Activated naive CD8-positive, alpha-beta T cell treated with anti-CD3 and anti-CD28 coated beads, Interleukin-2, amount 50 U/mL, for 24 hours (primary cell): ENCODE measurements around the gene GSDMA.
"Not testable (repeated sequence)": the region's sequence is repeated elsewhere in the genome, so short reads cannot be mapped to it uniquely, and the experiment has no call there.

ENCODE experiments used
- ATAC-seq: fragments of 150-1000 bp; cut with Tn5 transposase; one replicate; pipeline ENCODE4 v1.10.0; 2021
- DNase-seq: peaks from one replicate; pipeline ENCODE4 v3.0.0; 2021
- H3K27ac Mint-ChIP-seq: one replicate; pipeline ENCODE4 v1.8.0; 2021; ENCODE audit warnings: mild to moderate bottlenecking, mixed read lengths
- H3K27me3 Mint-ChIP-seq: one replicate; pipeline ENCODE4 v1.8.0; 2021; ENCODE audit warnings: mixed read lengths
- H3K36me3 Mint-ChIP-seq: one replicate; pipeline ENCODE4 v1.8.0; 2021; ENCODE audit warnings: low read depth, mixed read lengths
- H3K4me1 Mint-ChIP-seq: one replicate; pipeline ENCODE4 v1.8.0; 2021; ENCODE audit warnings: mixed read lengths
- H3K4me3 Mint-ChIP-seq: one replicate; pipeline ENCODE4 v1.8.0; 2021; ENCODE audit warnings: mild to moderate bottlenecking, moderate library complexity, mixed read lengths
- H3K9me3 Mint-ChIP-seq: one replicate; pipeline ENCODE4 v1.8.0; 2021; ENCODE audit warnings: mixed read lengths

The GSDMA gene

DNA sequence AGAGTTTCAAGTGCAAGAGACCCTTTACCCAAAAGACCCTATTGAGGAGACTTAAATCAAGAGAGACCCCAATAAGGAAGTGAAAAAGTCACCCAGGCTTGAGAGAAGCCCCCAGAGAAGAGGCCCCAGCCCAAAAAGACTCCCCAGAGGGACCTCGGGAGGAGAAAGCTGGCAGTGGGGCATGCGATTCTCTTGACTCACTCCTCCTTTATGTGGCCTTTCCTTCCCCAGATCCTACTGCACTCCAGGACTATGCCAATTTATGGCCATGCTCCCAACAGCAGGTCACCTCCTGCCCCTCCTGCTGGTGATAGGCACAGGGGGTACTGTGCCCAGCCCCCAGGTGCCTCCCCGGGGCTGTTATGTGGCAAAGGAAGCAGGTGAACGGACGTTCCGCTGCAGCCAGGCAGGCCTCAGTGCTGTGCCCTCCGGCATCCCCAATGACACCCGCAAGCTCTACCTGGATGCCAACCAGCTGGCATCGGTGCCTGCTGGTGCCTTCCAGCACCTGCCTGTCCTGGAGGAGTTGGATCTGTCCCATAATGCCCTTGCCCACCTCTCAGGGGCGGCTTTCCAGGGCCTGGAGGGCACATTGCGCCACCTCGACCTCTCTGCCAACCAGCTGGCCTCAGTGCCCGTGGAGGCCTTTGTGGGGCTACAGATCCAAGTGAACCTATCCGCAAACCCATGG is 19.0 kb upstream of the GSDMA start:
- no peak for DNase-seq
- Mint-ChIP-seq H3K4me3 (no peak overlapping the region), H3K27me3 (no peaks in the 10 kb centered on the region), H3K27ac (no peak overlapping the region), H3K36me3 (no peaks in the 10 kb centered on the region), H3K4me1 (peaks cover 32% of the 10 kb centered on the region), H3K9me3 (no peaks in the 10 kb centered on the region)
- ATAC-seq, result no peak

DNA sequence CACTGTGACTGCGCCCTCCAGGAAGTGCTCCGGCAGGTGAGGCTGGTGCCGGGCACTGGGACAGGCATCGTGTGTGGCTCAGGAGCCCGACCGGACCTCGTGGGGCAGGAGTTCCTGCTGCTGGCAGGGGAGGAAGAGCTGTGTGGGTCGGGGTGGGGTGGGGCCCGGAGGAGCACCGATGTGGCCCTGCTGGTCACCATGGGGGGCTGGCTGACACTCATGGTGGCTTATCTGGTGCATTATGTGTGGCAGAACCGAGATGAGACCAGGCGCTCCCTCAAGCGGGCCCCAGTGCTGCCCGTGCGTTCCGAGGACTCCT is 18.5 kb upstream of the GSDMA start:
- H3K27me3 Mint-ChIP-seq, result no peaks in the 10 kb centered on the region
- no peak overlapping the region for H3K4me3 Mint-ChIP-seq
- peaks cover 32% of the 10 kb centered on the region for H3K4me1 Mint-ChIP-seq
- DNase-seq (no peak), ATAC-seq (no peak)
- H3K9me3 Mint-ChIP-seq, result no peaks in the 10 kb centered on the region
- H3K36me3 Mint-ChIP-seq, result no peaks in the 10 kb centered on the region
- H3K27ac Mint-ChIP-seq, result no peak overlapping the region

DNA sequence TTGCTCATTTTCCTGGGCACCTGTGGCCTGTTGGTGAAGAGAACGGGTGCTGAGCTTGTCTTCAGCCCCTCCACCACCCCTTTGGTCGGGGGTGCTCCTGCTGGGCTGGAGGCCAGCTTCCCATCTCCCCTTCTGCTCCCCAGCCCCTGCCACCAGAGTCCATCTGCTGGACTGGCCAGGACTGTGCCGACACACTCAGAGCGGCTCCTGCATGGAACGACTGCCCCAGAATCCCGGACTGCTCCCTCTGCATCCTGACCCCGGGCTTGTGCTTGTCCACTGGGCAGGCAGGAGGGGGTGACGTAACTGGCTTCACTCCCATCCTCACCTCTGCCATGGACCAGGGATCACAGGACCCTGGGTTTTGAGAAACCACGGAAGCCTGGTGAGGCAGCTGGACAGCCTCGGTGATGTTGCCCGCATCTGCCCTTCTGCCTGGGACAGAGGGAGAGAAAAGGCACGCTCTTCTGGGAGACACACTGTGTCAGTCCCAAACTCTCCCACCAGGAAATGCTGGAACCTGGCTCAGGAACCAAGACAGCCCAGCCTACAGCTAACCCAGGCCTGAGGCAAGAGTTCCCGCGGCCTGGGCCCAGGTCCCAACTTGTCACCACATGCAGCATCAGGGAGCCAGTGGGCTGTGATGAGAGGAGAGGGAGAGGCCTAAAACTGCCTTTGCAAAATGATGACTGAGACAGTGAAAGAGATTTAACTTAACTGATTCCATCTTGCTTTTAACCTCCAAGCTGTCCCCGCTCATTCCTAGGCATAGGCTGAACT is 16.1 kb upstream of the GSDMA start:
- Mint-ChIP-seq H3K27me3 (no peaks in the 10 kb centered on the region), H3K9me3 (no peaks in the 10 kb centered on the region), H3K4me3 (no peak overlapping the region), H3K27ac (no peak overlapping the region), H3K36me3 (no peaks in the 10 kb centered on the region), H3K4me1 (peaks cover 21% of the 10 kb centered on the region)
- DNase-seq (no peak), ATAC-seq (no peak)

DNA sequence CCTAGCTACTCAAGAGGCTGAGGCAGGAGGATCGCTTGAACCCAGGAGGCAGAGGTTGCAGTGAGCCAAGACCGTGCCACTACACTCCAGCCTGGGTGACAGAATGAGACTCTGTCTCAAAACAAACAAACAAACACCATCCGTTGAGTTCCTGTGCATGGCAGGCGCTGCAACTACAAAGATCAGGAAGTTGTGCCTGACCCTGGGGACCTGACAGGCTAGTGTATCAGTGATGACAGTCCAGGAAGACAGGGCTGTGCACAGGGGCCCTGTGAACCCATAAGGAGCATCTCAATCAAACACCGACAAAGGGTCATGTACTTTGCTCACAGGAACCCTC is 14.3 kb upstream of the GSDMA start:
- not testable (repeated sequence) for H3K9me3 Mint-ChIP-seq, H3K4me3 Mint-ChIP-seq, H3K27me3 Mint-ChIP-seq, H3K27ac Mint-ChIP-seq, DNase-seq, ATAC-seq, H3K36me3 Mint-ChIP-seq
- peaks cover 25% of the 10 kb centered on the region for H3K4me1 Mint-ChIP-seq

DNA sequence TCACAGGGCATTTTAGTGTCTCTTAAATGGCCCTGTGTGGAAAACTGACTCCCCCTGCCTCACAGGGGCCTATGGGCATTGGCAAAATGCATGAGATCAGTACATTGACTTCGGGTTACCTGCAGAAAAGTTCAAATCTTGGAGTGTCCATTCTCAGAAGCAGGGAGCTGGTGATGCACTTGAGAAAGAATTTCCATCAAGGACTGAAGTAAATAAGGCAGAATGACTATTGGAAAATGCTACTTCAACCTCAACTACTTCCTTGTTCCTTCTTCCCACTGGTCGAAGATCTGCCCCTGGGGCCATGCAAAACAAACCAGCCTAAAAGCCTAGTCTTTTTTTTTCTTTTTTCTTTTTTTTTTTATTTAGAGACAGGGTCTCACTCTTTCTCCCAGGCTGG is 13.8 kb upstream of the GSDMA start:
- H3K27me3 Mint-ChIP-seq, result no peaks in the 10 kb centered on the region
- peaks cover 27% of the 10 kb centered on the region for H3K4me1 Mint-ChIP-seq
- no peak for DNase-seq
- no peak overlapping the region for H3K27ac Mint-ChIP-seq
- no peaks in the 10 kb centered on the region for H3K9me3 Mint-ChIP-seq
- H3K36me3 Mint-ChIP-seq, result no peaks in the 10 kb centered on the region
- ATAC-seq, result no peak
- no peak overlapping the region for H3K4me3 Mint-ChIP-seq

DNA sequence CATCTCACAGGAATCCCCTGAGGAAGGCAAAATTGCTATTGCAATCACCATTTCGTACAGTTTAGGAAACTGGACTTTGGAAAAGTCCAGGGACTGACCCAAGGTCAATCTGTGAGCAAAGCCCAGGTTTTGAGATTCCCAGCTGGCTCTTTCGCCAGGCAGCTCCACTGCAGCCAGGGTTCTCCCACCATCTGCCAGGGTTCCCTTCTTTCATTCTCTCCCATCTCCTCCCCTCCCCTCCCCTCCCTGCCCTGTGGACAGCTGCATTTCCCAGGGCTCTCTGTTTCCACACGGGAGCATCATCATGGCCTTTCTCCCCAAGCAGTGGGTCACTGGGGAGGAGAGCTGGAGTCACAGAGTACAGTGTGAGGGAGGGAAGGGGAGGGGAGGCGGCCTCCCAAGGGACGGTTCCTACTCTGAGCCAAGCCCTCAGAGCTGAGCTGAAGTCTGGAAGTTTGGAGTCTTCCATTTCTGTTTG is 11.9 kb upstream of the GSDMA start:
- Mint-ChIP-seq H3K4me3 (no peak overlapping the region), H3K27ac (no peak overlapping the region), H3K4me1 (peaks cover 27% of the 10 kb centered on the region), H3K9me3 (no peaks in the 10 kb centered on the region), H3K36me3 (no peaks in the 10 kb centered on the region), H3K27me3 (no peaks in the 10 kb centered on the region)
- DNase-seq (no peak), ATAC-seq (no peak)

DNA sequence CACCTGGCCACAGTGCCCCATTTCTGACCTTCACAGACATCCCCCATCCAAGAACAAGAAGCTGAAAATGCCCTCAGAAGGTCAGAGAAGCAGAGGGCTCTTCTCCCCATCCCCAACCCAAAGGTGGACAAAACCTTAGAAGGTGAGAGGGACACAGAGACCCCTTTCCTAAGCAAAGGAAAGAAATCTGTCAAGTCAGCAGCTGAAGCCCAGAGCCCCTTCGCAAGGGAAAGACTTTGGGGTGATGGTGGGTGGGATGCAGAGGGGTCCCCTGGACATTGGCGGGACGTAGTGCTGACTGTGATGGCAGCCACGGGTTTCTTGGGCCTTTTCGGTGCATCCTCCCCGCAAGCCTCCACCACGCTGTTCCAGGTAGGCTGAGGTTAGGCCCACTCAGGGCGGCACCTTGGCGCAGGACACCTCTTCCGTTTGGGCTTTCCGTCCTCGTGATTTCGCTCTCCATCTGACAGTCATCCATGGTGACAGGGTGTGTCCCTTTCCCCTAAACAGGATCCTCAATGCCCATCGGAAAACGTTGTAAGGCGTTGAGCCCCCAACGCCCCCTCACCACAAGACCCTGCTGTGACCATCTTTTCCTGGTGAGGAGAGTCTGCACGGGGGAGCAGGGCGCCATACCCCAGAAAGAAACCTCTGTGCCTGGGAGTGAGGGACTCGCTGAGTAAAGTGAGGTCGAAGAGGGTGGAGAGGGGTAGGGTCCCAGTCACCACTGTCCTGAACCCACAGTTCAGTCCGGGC is 10.7 kb upstream of the GSDMA start:
- Mint-ChIP-seq H3K27me3 (no peaks in the 10 kb centered on the region), H3K4me3 (peak overlapping the region; percentile 64), H3K9me3 (no peaks in the 10 kb centered on the region), H3K36me3 (no peaks in the 10 kb centered on the region), H3K4me1 (peaks cover 27% of the 10 kb centered on the region), H3K27ac (peak overlapping the region; percentile 64)
- peak; percentile 14 for ATAC-seq
- DNase-seq, result no peak

DNA sequence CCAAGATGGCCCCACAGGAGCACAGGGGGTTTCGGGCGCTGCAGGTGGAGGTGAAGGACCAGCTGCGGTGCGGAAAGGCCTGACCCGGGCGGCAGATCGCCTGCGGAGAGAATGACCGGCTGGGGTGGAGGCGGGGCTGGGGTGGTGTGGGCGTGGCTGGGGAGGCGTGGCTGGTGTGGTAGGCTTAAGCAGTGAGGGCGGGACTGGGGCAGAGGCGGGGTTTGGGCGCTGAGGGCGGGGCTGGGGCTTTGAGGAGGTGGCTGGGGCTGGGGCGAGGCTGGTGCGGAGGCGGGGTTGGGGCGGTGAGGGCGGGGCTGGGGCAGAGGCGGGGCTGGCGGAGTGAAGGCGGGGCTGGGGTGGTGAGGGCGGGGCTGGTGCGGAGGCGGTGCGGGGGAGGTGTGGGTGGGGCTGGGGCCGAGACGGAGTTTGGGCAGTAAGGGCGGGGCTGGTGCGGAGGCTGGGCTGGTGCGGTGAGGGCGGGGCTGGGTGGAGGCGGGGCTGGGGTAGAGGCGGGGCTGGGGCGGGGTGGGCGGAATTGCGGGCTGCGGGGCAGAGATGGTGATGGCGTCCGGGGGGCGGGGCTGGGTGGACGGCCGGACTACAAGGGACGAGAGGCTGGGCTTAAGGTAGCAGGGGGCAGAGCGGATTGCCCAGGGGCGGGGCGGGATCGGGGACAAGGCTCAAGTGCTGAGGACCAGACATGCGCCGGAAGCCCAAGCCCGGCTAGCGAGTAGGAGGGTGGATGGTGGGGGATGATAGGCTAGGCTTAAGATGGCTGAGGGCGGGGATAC is 9.9 kb upstream of the GSDMA start:
- ATAC-seq, result peak; percentile 82
- peak; percentile 93 for DNase-seq
- H3K4me3 Mint-ChIP-seq, result peak overlapping the region; percentile 71
- H3K9me3 Mint-ChIP-seq, result no peaks in the 10 kb centered on the region
- H3K4me1 Mint-ChIP-seq, result peaks cover 22% of the 10 kb centered on the region
- no peaks in the 10 kb centered on the region for H3K27me3 Mint-ChIP-seq
- no peaks in the 10 kb centered on the region for H3K36me3 Mint-ChIP-seq
- peak overlapping the region; percentile 64 for H3K27ac Mint-ChIP-seq

DNA sequence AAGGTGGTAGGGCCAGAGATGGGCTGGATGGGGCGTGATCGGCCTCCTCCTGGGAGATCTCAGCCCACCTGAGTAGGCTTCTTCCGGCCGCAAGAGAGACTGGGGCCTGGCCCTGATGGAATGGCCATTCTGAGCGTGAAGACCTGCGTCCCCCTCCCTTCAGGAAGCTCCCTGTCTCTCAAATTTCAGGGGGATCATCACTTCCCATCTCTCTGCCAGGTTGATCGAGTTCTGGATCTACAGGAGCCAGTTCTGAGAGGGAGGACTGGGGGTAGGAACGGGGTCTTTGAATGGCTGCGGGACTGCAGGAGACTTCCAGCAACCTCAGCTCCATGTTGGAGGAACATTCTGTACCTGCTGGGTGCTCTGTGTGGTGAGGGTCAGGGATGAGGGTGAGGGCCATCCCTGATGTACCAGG is 9.3 kb upstream of the GSDMA start:
- ATAC-seq (no peak), DNase-seq (no peak)
- Mint-ChIP-seq H3K27ac (peak overlapping the region; percentile 64), H3K9me3 (no peaks in the 10 kb centered on the region), H3K27me3 (no peaks in the 10 kb centered on the region), H3K4me3 (peak overlapping the region; percentile 71), H3K36me3 (no peaks in the 10 kb centered on the region), H3K4me1 (peaks cover 18% of the 10 kb centered on the region)

DNA sequence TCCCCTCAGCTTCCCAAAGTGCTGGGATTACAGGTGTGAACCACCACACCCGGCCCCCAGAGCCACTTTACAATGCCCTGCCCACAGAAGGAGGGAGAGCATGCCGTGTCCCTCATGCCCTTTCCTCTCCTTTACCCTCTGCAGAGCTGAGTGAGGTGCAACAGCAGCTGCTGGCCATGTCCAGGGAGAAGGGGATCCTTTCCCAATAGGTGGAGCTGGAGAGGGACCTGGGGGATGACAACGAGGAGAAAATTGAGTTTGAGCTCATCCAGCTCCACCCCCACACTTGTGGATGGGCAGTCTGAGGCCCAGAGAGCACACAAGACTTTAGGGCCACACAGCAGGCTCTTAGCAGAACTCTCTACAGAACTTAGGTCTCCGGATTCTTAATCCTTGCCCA is 7.9 kb upstream of the GSDMA start:
- peaks cover 13% of the 10 kb centered on the region for H3K4me1 Mint-ChIP-seq
- no peaks in the 10 kb centered on the region for H3K27me3 Mint-ChIP-seq
- DNase-seq (no peak), ATAC-seq (no peak)
- no peak overlapping the region for H3K4me3 Mint-ChIP-seq
- H3K36me3 Mint-ChIP-seq, result no peaks in the 10 kb centered on the region
- no peaks in the 10 kb centered on the region for H3K9me3 Mint-ChIP-seq
- H3K27ac Mint-ChIP-seq, result no peak overlapping the region

DNA sequence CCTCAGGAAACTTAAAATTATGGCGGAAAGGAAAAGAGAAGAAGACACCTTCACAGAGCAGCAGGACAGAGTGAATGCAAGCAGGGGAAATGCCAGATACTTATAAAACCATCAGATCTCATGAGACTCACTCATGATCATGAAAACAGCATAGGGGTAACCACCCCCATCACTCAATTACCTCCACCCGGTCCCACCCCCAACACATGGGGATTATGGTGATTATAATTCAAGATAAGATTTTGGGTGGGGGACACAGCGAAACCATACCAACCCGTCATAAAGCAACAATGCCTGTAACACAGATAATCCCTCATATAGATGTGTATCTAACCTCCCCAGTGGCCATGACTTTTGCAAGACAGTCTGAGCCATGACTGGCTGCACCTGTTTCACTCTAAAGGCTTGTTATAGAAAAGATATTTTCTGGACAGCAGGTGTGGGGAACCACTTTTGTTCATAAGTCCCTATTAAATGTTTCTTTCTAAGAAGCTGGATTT is 7.0 kb upstream of the GSDMA start:
- Mint-ChIP-seq H3K4me3 (no peak overlapping the region), H3K4me1 (peaks cover 13% of the 10 kb centered on the region), H3K9me3 (no peaks in the 10 kb centered on the region), H3K27me3 (no peaks in the 10 kb centered on the region), H3K36me3 (no peaks in the 10 kb centered on the region), H3K27ac (peak overlapping the region; percentile 16)
- no peak for DNase-seq
- no peak for ATAC-seq

DNA sequence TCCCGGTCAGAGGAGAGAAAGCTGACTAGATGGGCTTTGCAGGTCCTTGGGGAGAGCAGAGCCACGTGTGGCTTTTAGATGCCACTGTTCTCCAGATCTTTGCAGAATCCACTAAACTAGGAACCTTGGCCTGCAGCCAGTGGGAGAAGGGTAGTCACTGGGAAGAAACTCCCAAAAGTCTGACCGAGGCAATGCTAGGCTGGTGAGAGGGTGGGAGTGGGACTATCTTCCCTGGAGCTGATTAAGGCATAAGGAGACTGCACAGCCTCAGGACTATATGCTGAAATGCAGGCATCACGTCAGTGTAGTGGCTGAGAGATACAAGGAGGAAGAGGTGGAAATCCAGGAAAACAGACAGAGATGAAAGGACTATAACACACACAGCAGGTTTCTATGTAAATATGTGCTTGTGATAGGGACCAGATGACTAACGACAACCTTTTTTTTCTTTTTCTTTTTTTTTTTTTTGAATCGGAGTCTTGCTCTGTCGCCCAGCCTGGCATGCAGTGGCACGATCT is 2.2 kb upstream of the GSDMA start:
- H3K9me3 Mint-ChIP-seq, result no peaks in the 10 kb centered on the region
- H3K27me3 Mint-ChIP-seq, result no peaks in the 10 kb centered on the region
- H3K36me3 Mint-ChIP-seq, result no peaks in the 10 kb centered on the region
- DNase-seq, result no peak
- peaks cover 27% of the 10 kb centered on the region for H3K4me1 Mint-ChIP-seq
- no peak for ATAC-seq
- no peak overlapping the region for H3K4me3 Mint-ChIP-seq
- no peak overlapping the region for H3K27ac Mint-ChIP-seq

DNA sequence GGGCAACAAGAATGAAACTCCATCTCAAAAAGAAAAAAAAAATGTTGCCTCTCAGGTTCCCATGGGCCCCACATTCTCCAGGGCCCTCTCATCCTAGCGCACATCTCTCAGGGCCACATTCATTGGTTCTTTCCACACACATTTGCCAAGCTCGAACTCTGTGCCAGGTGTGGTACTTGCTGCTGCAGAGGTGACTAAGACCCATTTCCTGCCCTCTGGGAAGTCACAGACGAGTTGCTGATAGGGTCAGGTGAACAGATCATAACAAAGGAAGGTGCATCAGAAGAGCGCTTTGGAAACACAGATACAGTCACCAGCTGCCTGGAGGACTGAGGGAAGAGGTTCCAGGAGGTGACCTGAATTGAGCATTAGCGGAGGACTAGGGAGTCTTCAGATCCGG is 1.0 kb downstream of the GSDMA start:
- no peaks in the 10 kb centered on the region for H3K36me3 Mint-ChIP-seq
- no peaks in the 10 kb centered on the region for H3K9me3 Mint-ChIP-seq
- no peak overlapping the region for H3K27ac Mint-ChIP-seq
- no peaks in the 10 kb centered on the region for H3K27me3 Mint-ChIP-seq
- ATAC-seq (no peak), DNase-seq (no peak)
- H3K4me1 Mint-ChIP-seq, result peaks cover 26% of the 10 kb centered on the region
- H3K4me3 Mint-ChIP-seq, result no peak overlapping the region

DNA sequence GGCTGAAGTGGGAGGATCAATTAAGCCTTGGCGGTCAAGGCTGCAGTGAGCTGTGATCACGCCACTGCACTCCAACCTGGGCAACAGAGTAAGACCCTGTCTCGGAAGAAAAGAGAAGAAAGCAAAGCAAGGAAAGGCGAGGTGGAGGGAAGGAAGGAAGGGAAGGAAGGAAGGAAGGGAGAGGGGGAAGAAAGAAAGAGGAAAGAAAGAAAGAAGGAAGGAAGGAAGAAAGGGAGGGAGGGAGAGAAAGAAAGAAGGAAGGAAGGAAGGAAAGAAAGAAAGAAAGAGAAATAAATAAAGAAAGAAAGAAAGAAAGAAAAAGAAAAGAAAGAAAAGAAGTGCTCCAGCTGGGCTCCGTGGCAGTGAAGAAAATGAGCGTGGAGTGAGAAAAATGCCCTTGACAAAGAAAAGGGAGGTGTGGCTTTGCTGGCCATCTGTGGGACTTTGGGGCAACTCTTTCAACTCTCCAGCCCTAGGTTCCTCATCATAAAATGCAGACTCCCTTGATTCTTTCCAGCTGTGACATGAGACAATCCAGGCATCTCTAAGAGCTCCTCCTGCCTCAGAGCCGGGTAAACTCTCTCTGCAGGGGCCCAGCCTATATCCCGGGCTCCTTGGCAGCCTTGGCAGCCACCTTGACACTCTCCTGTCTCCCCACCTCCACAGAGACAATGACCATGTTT is 2.4 kb downstream of the GSDMA start:
- Mint-ChIP-seq H3K4me3 (no peak overlapping the region), H3K9me3 (no peaks in the 10 kb centered on the region), H3K27ac (no peak overlapping the region), H3K4me1 (peaks cover 21% of the 10 kb centered on the region), H3K36me3 (no peaks in the 10 kb centered on the region), H3K27me3 (peaks cover 3% of the 10 kb centered on the region)
- DNase-seq, result no peak
- ATAC-seq, result no peak
